Activated naive CD4-positive, alpha-beta T cell treated with anti-CD3 and anti-CD28 coated beads, Interleukin-2, amount 50 U/mL, for 16 hours (primary cell): ENCODE measurements around the gene DUSP22.

Source experiments
- DNase-seq: peaks from one replicate; pipeline ENCODE4 v3.0.0-alpha.2; 2020

DUSP22 gene

GRCh38 chr6:340991-341827 lies 48.9 kb downstream of the DUSP22 start:
- DNase-seq = no peak

- DNase-seq = no peak
Measured at GRCh38 chr6:341914-342831, 49.9 kb downstream of the DUSP22 start.

GRCh38 chr6:342832-343179 lies 50.5 kb downstream of the DUSP22 start:
- no peak for DNase-seq

- no peak for DNase-seq
Measured at GRCh38 chr6:343226-343935, 51.1 kb downstream of the DUSP22 start.

- no peak for DNase-seq
Measured at GRCh38 chr6:343960-344815, 51.9 kb downstream of the DUSP22 start.

- DNase-seq = no peak
Measured at GRCh38 chr6:344816-345340, 52.6 kb downstream of the DUSP22 start.

GRCh38 chr6:345747-346385 lies 53.6 kb downstream of the DUSP22 start:
- DNase-seq = no peak

- DNase-seq = no peak
Measured at GRCh38 chr6:346386-347030, 54.2 kb downstream of the DUSP22 start.

- no peak for DNase-seq
Measured at GRCh38 chr6:347232-347631, 54.9 kb downstream of the DUSP22 start.

GRCh38 chr6:347951-348859 lies 55.9 kb downstream of the DUSP22 start:
- no peak for DNase-seq

- no peak for DNase-seq
Measured at GRCh38 chr6:348860-349396, 56.6 kb downstream of the DUSP22 start.

GRCh38 chr6:349491-349921 lies 57.2 kb downstream of the DUSP22 start:
- no peak for DNase-seq

GRCh38 chr6:350371-350770 lies 58.1 kb downstream of the DUSP22 start:
- no peak for DNase-seq

- no peak for DNase-seq
Measured at GRCh38 chr6:351011-351866, 59.0 kb downstream of the DUSP22 start.

- DNase-seq = no peak
Measured at GRCh38 chr6:351867-352289, 59.6 kb downstream of the DUSP22 start.

GRCh38 chr6:352474-352873 lies 60.2 kb downstream of the DUSP22 start:
- no peak for DNase-seq

GRCh38 chr6:352896-353470 lies 60.7 kb downstream of the DUSP22 start:
- DNase-seq = no peak
